ENCODE data around the gene RAPGEF2. TPM values are rescaled to one million over a fixed set of nuclear protein-coding genes. Genes with fewer than 3 reads are reported as not detected.

RAPGEF2 gene
- total and polyA plus RNA-seq, 3 donors from 2014 or later, result 18.1 to 51.4 (median 38.9) TPM

- no peak overlapping the region for H3K27ac ChIP-seq
- WGBS, 2 donors, result 87 to 90% methylated on average over 4 of the region's 4 CpGs
- intact Hi-C loops (cut with DNase I; ENCODE audit: low total_unique reads), result no loop called here
- H3K4me3 ChIP-seq, result no peak overlapping the region
- H3K9me3 ChIP-seq, result no peaks in the 10 kb centered on the region
- DNase-seq, result no peak
- H3K4me1 ChIP-seq, result no peaks in the 10 kb centered on the region
- H3K27me3 ChIP-seq, result no peaks in the 10 kb centered on the region
- TF ChIP-seq CTCF (IDR thresholded peaks at IDR 0.05), result no peak
- TF ChIP-seq POLR2A (IDR thresholded peaks at IDR 0.05), result no peak
- no peaks in the 10 kb centered on the region for H3K36me3 ChIP-seq (ENCODE audit: low read depth, missing control alignments)
These were observed 106.4 kb downstream of the RAPGEF2 start for GRCh38 chr4:159209249-159209648.

- Histone ChIP-seq H3K4me3 (no peak overlapping the region), H3K4me1 (no peaks in the 10 kb centered on the region), H3K9me3 (no peaks in the 10 kb centered on the region), H3K36me3 (ENCODE audit: low read depth, missing control alignments) (no peaks in the 10 kb centered on the region), H3K27ac (no peak overlapping the region), H3K27me3 (no peaks in the 10 kb centered on the region)
- DNase-seq, result no peak
- WGBS, 2 donors, result 85 to 91% methylated on average over 3 of the region's 3 CpGs
- no peak for TF ChIP-seq CTCF (IDR thresholded peaks at IDR 0.05)
- no peak for TF ChIP-seq POLR2A (IDR thresholded peaks at IDR 0.05)
- intact Hi-C loops (cut with DNase I; ENCODE audit: low total_unique reads), result no loop called here
These were observed 108.1 kb downstream of the RAPGEF2 start for GRCh38 chr4:159210975-159211374.

- TF ChIP-seq POLR2A (IDR thresholded peaks at IDR 0.05) (no peak), CTCF (IDR thresholded peaks at IDR 0.05) (no peak)
- DNase-seq, result no peak
- intact Hi-C loops (cut with DNase I; ENCODE audit: low total_unique reads), result no loop called here
- Histone ChIP-seq H3K4me3 (no peak overlapping the region), H3K27ac (no peak overlapping the region), H3K9me3 (no peaks in the 10 kb centered on the region), H3K36me3 (ENCODE audit: low read depth, missing control alignments) (no peaks in the 10 kb centered on the region), H3K27me3 (no peaks in the 10 kb centered on the region), H3K4me1 (no peaks in the 10 kb centered on the region)
- 29 to 51% methylated on average over 7 of the region's 7 CpGs for WGBS, 2 donors
These were observed 109.9 kb downstream of the RAPGEF2 start for GRCh38 chr4:159212675-159213293.

- 73 to 83% methylated on average over 5 of the region's 5 CpGs for WGBS, 2 donors
- intact Hi-C loops (cut with DNase I; ENCODE audit: low total_unique reads), result no loop called here
- DNase-seq, result no peak
- TF ChIP-seq POLR2A (IDR thresholded peaks at IDR 0.05) (no peak), CTCF (IDR thresholded peaks at IDR 0.05) (no peak)
- H3K4me1 ChIP-seq, result no peaks in the 10 kb centered on the region
- no peak overlapping the region for H3K4me3 ChIP-seq
- H3K36me3 ChIP-seq (ENCODE audit: low read depth, missing control alignments), result no peaks in the 10 kb centered on the region
- no peaks in the 10 kb centered on the region for H3K27me3 ChIP-seq
- no peak overlapping the region for H3K27ac ChIP-seq
- H3K9me3 ChIP-seq, result no peaks in the 10 kb centered on the region
These were observed 114.0 kb downstream of the RAPGEF2 start for GRCh38 chr4:159216834-159217233.

- no peak overlapping the region for H3K27ac ChIP-seq
- 84 to 90% methylated on average over 1 of the region's 1 CpG for WGBS, 2 donors
- no peaks in the 10 kb centered on the region for H3K9me3 ChIP-seq
- no peak overlapping the region for H3K4me3 ChIP-seq
- no peak for TF ChIP-seq POLR2A (IDR thresholded peaks at IDR 0.05)
- no peaks in the 10 kb centered on the region for H3K4me1 ChIP-seq
- intact Hi-C loops (cut with DNase I; ENCODE audit: low total_unique reads), result no loop called here
- no peak for DNase-seq
- no peaks in the 10 kb centered on the region for H3K36me3 ChIP-seq (ENCODE audit: low read depth, missing control alignments)
- H3K27me3 ChIP-seq, result no peaks in the 10 kb centered on the region
These were observed 117.0 kb downstream of the RAPGEF2 start for GRCh38 chr4:159219862-159220261.

Measured in testis (tissue), 3 donors.